B cell (primary cell): ENCODE measurements around the gene IP6K2.
"Not testable (repeated sequence)": the region's sequence is repeated elsewhere in the genome, so short reads cannot be mapped to it uniquely, and the experiment has no call there.

Source experiments
- CTCF ChIP-seq: fragments of 200-600 bp; IDR thresholded peaks from one replicate; pipeline ENCODE4 v1.8.0; 2022; ENCODE audit warnings: antibody characterized with exemption, mild to moderate bottlenecking
- EZH2 ChIP-seq: IDR thresholded peaks from 2 replicates; pipeline ENCODE4 v1.6.1; 2012; ENCODE audit warnings: borderline replicate concordance, low read depth, mild to moderate bottlenecking, moderate library complexity, low read length; ENCODE audit not compliant: insufficient read depth, poor library complexity, severe bottlenecking

- TF ChIP-seq EZH2, CTCF: not testable (repeated sequence)
These were observed 16.9 kb upstream of the IP6K2 start for GRCh38 chr3:48733752-48734518.
